ENCODE data around the gene P4HTM. TPM values are rescaled to one million over a fixed set of nuclear protein-coding genes. Genes with fewer than 3 reads are reported as not detected.

The P4HTM gene
- total and polyA plus RNA-seq, 2 donors (not counting 3 experiments of a cell fraction or from before 2014, with no cell fraction given), result 23.0 to 32.7 TPM

GRCh38 chr3:48993834-48994233 is 3.8 kb downstream of the P4HTM start:
- no peak overlapping the region for H3K27ac ChIP-seq (ENCODE audit: insufficient read depth, low read depth, low read length)
- BruUV-seq (replicated peaks), result no TSS peak
- no peak overlapping the region for H3K4me2 ChIP-seq (ENCODE audit: insufficient read depth, low read length)
- no peaks in the 10 kb centered on the region for H3K27me3 ChIP-seq (ENCODE audit: control insufficient read depth in 2 of 2, insufficient read depth in 2 of 2, low read length in 2 of 2)
- FAIRE-seq (no peak), DNase-seq (ENCODE audit: low read depth, low spot score) (no peak)
- peaks cover 20% of the 10 kb centered on the region for H3K4me1 ChIP-seq (ENCODE audit: control insufficient read depth, extremely low read depth, insufficient read depth, low read length)
- H3K4me3 ChIP-seq (replicated peaks in 1 of 3; ENCODE audit: insufficient read depth in 1 of 3, low read depth in 1 of 3, low read length in 3 of 3), result no peak overlapping the region
- H4K20me1 ChIP-seq (replicated peaks; ENCODE audit: control insufficient read depth, extremely low read depth, insufficient read depth, low read length), result no peaks in the 10 kb centered on the region
- intact Hi-C loops (cut with micrococcal nuclease), result no loop called here
- H2AFZ ChIP-seq (ENCODE audit: low read depth, low read length), result no peak overlapping the region
- POLR2A ChIA-PET, result interaction anchor here (5.4 kb wide), 1 partner anchor 14 kb away, joined by 40 read pairs; the partner anchor contains the start of gene WDR6
- CTCF ChIA-PET, result interaction anchor here (1.1 to 4.8 kb wide), 2 partner anchors 14 to 28 kb away, joined by 3 to 25 read pairs; partner anchors contain the start of genes NDUFAF3 and WDR6
- no peak overlapping the region for H3K9ac ChIP-seq (replicated peaks; ENCODE audit: extremely low read depth, insufficient read depth, low read length)
- dilution Hi-C loops (cut with MboI; ENCODE audit: extremely low pct_ligation_motif_present, low sequenced_read_pairs), result no loop called here
- peaks cover 19% of the 10 kb centered on the region for H3K79me2 ChIP-seq (ENCODE audit: control insufficient read depth, insufficient read depth, low read length)
- H3K9me3 ChIP-seq (replicated peaks; ENCODE audit: control insufficient read depth, insufficient read depth, low read length), result no peaks in the 10 kb centered on the region
- H3K9me1 ChIP-seq (replicated peaks; ENCODE audit: control insufficient read depth, extremely low read depth, insufficient read depth, low read length), result no peaks in the 10 kb centered on the region
- TF ChIP-seq FOS (IDR thresholded peaks at IDR 0.05; ENCODE audit: borderline replicate concordance, insufficient read depth, low read length) (no peak), GATA2 (IDR thresholded peaks at IDR 0.05; ENCODE audit: insufficient read depth, insufficient read length, low read depth, low read length) (peak; percentile 35)
- peaks cover 0 to 3% of the 10 kb centered on the region in 2 experiments for H3K36me3 ChIP-seq (ENCODE audit: control insufficient read depth in 2 of 2, extremely low read depth in 1 of 2, insufficient read depth in 2 of 2, low read length in 2 of 2)

GRCh38 chr3:48996640-48997039 is 6.6 kb downstream of the P4HTM start:
- BruUV-seq (replicated peaks), result no TSS peak
- no peaks in the 10 kb centered on the region for H4K20me1 ChIP-seq (replicated peaks; ENCODE audit: control insufficient read depth, extremely low read depth, insufficient read depth, low read length)
- H3K79me2 ChIP-seq (ENCODE audit: control insufficient read depth, insufficient read depth, low read length), result peaks cover 5% of the 10 kb centered on the region
- no peak overlapping the region for H3K4me2 ChIP-seq (ENCODE audit: insufficient read depth, low read length)
- POLR2A ChIA-PET, result interaction anchor here (0.5 kb wide), 1 partner anchor 205 kb away, joined by 8 read pairs; no protein-coding TSS in a partner anchor
- H3K4me1 ChIP-seq (ENCODE audit: control insufficient read depth, extremely low read depth, insufficient read depth, low read length), result peaks cover 3% of the 10 kb centered on the region
- no peak overlapping the region for H3K4me3 ChIP-seq (replicated peaks in 1 of 3; ENCODE audit: insufficient read depth in 1 of 3, low read depth in 1 of 3, low read length in 3 of 3)
- no peaks in the 10 kb centered on the region for H3K27me3 ChIP-seq (ENCODE audit: control insufficient read depth in 2 of 2, insufficient read depth in 2 of 2, low read length in 2 of 2)
- no peak for FAIRE-seq
- CTCF ChIA-PET, result interaction anchor here (1.3 to 4.8 kb wide), 3 partner anchors 9 to 12 kb away, joined by 3 to 25 read pairs (median 8); partner anchors contain the start of gene WDR6
- H3K9me3 ChIP-seq (replicated peaks; ENCODE audit: control insufficient read depth, insufficient read depth, low read length), result no peaks in the 10 kb centered on the region
- peaks cover 0 to 3% of the 10 kb centered on the region in 2 experiments for H3K36me3 ChIP-seq (ENCODE audit: control insufficient read depth in 2 of 2, extremely low read depth in 1 of 2, insufficient read depth in 2 of 2, low read length in 2 of 2)
- H3K27ac ChIP-seq (ENCODE audit: insufficient read depth, low read depth, low read length), result no peak overlapping the region
- no peaks in the 10 kb centered on the region for H3K9me1 ChIP-seq (replicated peaks; ENCODE audit: control insufficient read depth, extremely low read depth, insufficient read depth, low read length)
- no peak overlapping the region for H3K9ac ChIP-seq (replicated peaks; ENCODE audit: extremely low read depth, insufficient read depth, low read length)
- dilution Hi-C loops (cut with MboI; ENCODE audit: extremely low pct_ligation_motif_present, low sequenced_read_pairs), result no loop called here
- H2AFZ ChIP-seq (ENCODE audit: low read depth, low read length), result no peak overlapping the region
- intact Hi-C loops (cut with micrococcal nuclease), result no loop called here
- TF ChIP-seq EZH2 (IDR thresholded peaks at IDR 0.05; ENCODE audit: borderline replicate concordance, low read depth, low read length, severe bottlenecking) (no peak), POLR2A (IDR thresholded peaks at IDR 0.05; ENCODE audit: low read depth, low read length) (no peak), JUN (IDR thresholded peaks at IDR 0.05; ENCODE audit: borderline replicate concordance, insufficient read depth, insufficient read length, low read depth) (no peak), FOS (IDR thresholded peaks at IDR 0.05; ENCODE audit: borderline replicate concordance, insufficient read depth, low read length) (no peak), MYC (IDR thresholded peaks at IDR 0.05; ENCODE audit: low read depth, low read length) (no peak), GATA2 (IDR thresholded peaks at IDR 0.05; ENCODE audit: insufficient read depth, insufficient read length, low read depth, low read length) (no peak), POLR2AphosphoS5 (IDR thresholded peaks at IDR 0.05; ENCODE audit: insufficient read depth, low read depth, low read length) (no peak)
- TF ChIP-seq, protein P1, sequence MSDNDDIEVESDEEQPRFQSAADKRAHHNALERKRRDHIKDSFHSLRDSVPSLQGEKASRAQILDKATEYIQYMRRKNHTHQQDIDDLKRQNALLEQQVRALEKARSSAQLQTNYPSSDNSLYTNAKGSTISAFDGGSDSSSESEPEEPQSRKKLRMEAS (IDR thresholded peaks at IDR 0.05; ENCODE audit: insufficient read depth, insufficient read length), result no peak
- TF ChIP-seq, protein P2, sequence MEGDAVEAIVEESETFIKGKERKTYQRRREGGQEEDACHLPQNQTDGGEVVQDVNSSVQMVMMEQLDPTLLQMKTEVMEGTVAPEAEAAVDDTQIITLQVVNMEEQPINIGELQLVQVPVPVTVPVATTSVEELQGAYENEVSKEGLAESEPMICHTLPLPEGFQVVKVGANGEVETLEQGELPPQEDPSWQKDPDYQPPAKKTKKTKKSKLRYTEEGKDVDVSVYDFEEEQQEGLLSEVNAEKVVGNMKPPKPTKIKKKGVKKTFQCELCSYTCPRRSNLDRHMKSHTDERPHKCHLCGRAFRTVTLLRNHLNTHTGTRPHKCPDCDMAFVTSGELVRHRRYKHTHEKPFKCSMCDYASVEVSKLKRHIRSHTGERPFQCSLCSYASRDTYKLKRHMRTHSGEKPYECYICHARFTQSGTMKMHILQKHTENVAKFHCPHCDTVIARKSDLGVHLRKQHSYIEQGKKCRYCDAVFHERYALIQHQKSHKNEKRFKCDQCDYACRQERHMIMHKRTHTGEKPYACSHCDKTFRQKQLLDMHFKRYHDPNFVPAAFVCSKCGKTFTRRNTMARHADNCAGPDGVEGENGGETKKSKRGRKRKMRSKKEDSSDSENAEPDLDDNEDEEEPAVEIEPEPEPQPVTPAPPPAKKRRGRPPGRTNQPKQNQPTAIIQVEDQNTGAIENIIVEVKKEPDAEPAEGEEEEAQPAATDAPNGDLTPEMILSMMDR (IDR thresholded peaks at IDR 0.05; ENCODE audit: extremely low read depth in 1 of 2, insufficient read depth in 1 of 2, low read depth in 1 of 2, low read length in 2 of 2), result no peak
- DNase-seq (ENCODE audit: low read depth, low spot score), result no peak

All from endothelial cell of umbilical vein (primary cell).